Body of pancreas (tissue), 4 donors: ENCODE results near the gene TPCN2. TPM values are rescaled to one million over a fixed set of nuclear protein-coding genes. Genes with fewer than 3 reads are reported as not detected.

Source experiments
- ATAC-seq: fragments of 150-250 bp; one replicate; pipeline ENCODE4 v1.9.1; 2016
- DNase-seq, 4 donors: peaks; one replicate each; pipeline ENCODE4 v3.0.0-alpha.2; 2019
- H3K27ac ChIP-seq, 4 donors: fragments of 200-600 bp; sonication (generic); 1 replicate in 3 of 4; 2 replicates in 1 of 4; pipeline versions ENCODE4 v1.5.1 to v1.6.1; 2016 to 2019; ENCODE audit warnings: mild to moderate bottlenecking in 1 of 4, mixed read lengths in 1 of 4, moderate library complexity in 1 of 4
- H3K27me3 ChIP-seq, 2 donors: fragments of 200-600 bp; sonication (generic); one replicate each; pipeline ENCODE4 v1.6.0; 2016; ENCODE audit warnings: mild to moderate bottlenecking in 1 of 2
- H3K36me3 ChIP-seq, 2 donors: fragments of 200-600 bp; sonication (generic); replicated peaks in 1 of 2; 2 replicates each; pipeline ENCODE4 v1.5.1; 2016; ENCODE audit warnings: low read depth in 2 of 2; ENCODE audit not compliant: insufficient read depth in 1 of 2
- H3K4me1 ChIP-seq: fragments of 200-600 bp; sonication (generic); one replicate; pipeline ENCODE4 v1.6.0; 2016
- H3K4me3 ChIP-seq, 2 donors: fragments of 200-600 bp; sonication (generic); 1 replicate in 1 of 2; 2 replicates in 1 of 2; pipeline ENCODE4 v1.5.1; 2016 to 2019
- H3K9me3 ChIP-seq, 3 donors: fragments of 200-600 bp; sonication (generic); 1 replicate in 2 of 3; 2 replicates in 1 of 3; pipeline ENCODE4 v1.5.1; 2016
- POLR2A ChIP-seq, 3 donors: fragments of 450-650 bp; IDR thresholded peaks; one replicate each; pipeline ENCODE4 v1.6.1; 2016; ENCODE audit warnings: antibody characterized with exemption in 3 of 3, mild to moderate bottlenecking in 2 of 3
- WGBS, 2 donors: methylation state at CpG; one replicate each; pipeline ENCODE4 v1.1.5; 2017; 5-methylcytosine and 5-hydroxymethylcytosine counted together
- intact Hi-C: fragments of 100-400 bp; cut with DNase I; formaldehyde crosslinking; loops from one replicate; pipeline ENCODE4 v1.15.1; 2023
- total RNA-seq, 2 donors: library from RNA; depleted of rRNA; stranded (reverse); fragments of >200 nt; gene quantifications; one replicate each; pipeline ENCODE4 v1.1.0, GENCODE V29; 2016
- TF ChIP-seq, protein P1 (sequence below), 7 experiments: fragments of 450-650 bp in 4 of 7; fragments of 200-600 bp in 3 of 7; sonication (generic) in 3 of 7; IDR thresholded peaks; one replicate each; pipeline ENCODE4 v1.5.1; 2016 to 2019; ENCODE audit warnings: antibody characterized with exemption in 7 of 7

Gene TPCN2
- total RNA-seq, 2 donors from 2014 or later, result 10.9 to 18.9 TPM

DNA sequence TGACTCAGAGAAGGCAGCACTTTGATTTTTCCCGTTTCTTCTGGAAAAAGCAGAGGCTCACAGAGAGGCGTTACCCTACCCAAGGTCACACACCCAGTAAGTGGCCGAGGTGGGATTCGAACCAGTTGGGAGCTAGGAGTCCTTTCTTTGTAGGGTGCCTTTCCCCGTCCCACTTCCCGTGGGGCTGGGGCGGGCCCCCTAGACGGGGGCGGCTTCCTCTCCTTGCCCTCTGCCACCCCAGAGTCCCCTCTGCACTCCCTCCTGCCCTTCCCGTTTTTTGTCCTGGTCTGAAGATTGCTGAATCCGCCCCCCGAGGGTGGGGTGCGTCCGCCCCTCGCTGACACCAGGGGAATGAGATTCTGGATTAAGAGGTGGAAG lies 747 bp downstream of the TPCN2 start:
- TF ChIP-seq POLR2A (IDR thresholded peaks at IDR 0.05), result no peak
- TF ChIP-seq, protein P1, sequence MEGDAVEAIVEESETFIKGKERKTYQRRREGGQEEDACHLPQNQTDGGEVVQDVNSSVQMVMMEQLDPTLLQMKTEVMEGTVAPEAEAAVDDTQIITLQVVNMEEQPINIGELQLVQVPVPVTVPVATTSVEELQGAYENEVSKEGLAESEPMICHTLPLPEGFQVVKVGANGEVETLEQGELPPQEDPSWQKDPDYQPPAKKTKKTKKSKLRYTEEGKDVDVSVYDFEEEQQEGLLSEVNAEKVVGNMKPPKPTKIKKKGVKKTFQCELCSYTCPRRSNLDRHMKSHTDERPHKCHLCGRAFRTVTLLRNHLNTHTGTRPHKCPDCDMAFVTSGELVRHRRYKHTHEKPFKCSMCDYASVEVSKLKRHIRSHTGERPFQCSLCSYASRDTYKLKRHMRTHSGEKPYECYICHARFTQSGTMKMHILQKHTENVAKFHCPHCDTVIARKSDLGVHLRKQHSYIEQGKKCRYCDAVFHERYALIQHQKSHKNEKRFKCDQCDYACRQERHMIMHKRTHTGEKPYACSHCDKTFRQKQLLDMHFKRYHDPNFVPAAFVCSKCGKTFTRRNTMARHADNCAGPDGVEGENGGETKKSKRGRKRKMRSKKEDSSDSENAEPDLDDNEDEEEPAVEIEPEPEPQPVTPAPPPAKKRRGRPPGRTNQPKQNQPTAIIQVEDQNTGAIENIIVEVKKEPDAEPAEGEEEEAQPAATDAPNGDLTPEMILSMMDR (IDR thresholded peaks at IDR 0.05), result no peak
- H3K4me3 ChIP-seq, result peak overlapping the region; percentile 85 to 96
- WGBS, 2 donors, result 12 to 14% methylated on average over 14 to 15 of the region's 15 CpGs
- H3K27ac ChIP-seq, result peak overlapping the region in 3 of 4 donors; percentile 73 to 84 (median 75)
- intact Hi-C loops, result no loop called here
- ATAC-seq, result no peak
- peaks cover 31% of the 10 kb centered on the region for H3K4me1 ChIP-seq
- DNase-seq, result peak in 1 of 4 donors; percentile 27
- H3K27me3 ChIP-seq, result no peaks in the 10 kb centered on the region
- no peaks in the 10 kb centered on the region for H3K9me3 ChIP-seq
- no peaks in the 10 kb centered on the region for H3K36me3 ChIP-seq

GRCh38 chr11:69050592-69051380 lies 2.1 kb downstream of the TPCN2 start:
- no peak for TF ChIP-seq POLR2A (IDR thresholded peaks at IDR 0.05)
- TF ChIP-seq, protein P1 (IDR thresholded peaks at IDR 0.05), result no peak
- intact Hi-C loops, result no loop called here
- no peaks in the 10 kb centered on the region for H3K27me3 ChIP-seq
- no peak overlapping the region for H3K4me3 ChIP-seq
- H3K9me3 ChIP-seq, result no peaks in the 10 kb centered on the region
- DNase-seq (no peak), ATAC-seq (no peak)
- peaks cover 31% of the 10 kb centered on the region for H3K4me1 ChIP-seq
- H3K27ac ChIP-seq, result no peak overlapping the region
- no peaks in the 10 kb centered on the region for H3K36me3 ChIP-seq
- 77 to 88% methylated on average over 8 to 17 of the region's 18 CpGs for WGBS, 2 donors

- Histone ChIP-seq H3K9me3 (no peaks in the 10 kb centered on the region), H3K4me1 (peaks cover 31% of the 10 kb centered on the region), H3K4me3 (no peak overlapping the region), H3K36me3 (no peaks in the 10 kb centered on the region), H3K27ac (no peak overlapping the region), H3K27me3 (no peaks in the 10 kb centered on the region)
- no peak for DNase-seq
- no peak for ATAC-seq
- 78 to 83% methylated on average over 15 to 20 of the region's 20 CpGs for WGBS, 2 donors
- intact Hi-C loops, result no loop called here
- no peak for TF ChIP-seq POLR2A (IDR thresholded peaks at IDR 0.05)
- TF ChIP-seq, protein P1 (IDR thresholded peaks at IDR 0.05), result no peak
These were observed 2.9 kb downstream of the TPCN2 start for GRCh38 chr11:69051381-69052342.

- peaks cover 31% of the 10 kb centered on the region for H3K4me1 ChIP-seq
- TF ChIP-seq POLR2A (IDR thresholded peaks at IDR 0.05), result no peak
- TF ChIP-seq, protein P1 (IDR thresholded peaks at IDR 0.05), result no peak
- intact Hi-C loops, result no loop called here
- ATAC-seq (no peak), DNase-seq (no peak)
- no peak overlapping the region for H3K4me3 ChIP-seq
- WGBS, 2 donors, result 54 to 81% methylated on average over 2 to 18 of the region's 21 CpGs
- H3K36me3 ChIP-seq, result no peaks in the 10 kb centered on the region
- no peaks in the 10 kb centered on the region for H3K27me3 ChIP-seq
- no peaks in the 10 kb centered on the region for H3K9me3 ChIP-seq
- H3K27ac ChIP-seq, result no peak overlapping the region
These were observed 3.8 kb downstream of the TPCN2 start for GRCh38 chr11:69052343-69053168.
